ENCODE data around the gene USE1. TPM values are rescaled to one million over a fixed set of nuclear protein-coding genes. Genes with fewer than 3 reads are reported as not detected.

The USE1 gene
- 234 TPM for total RNA-seq

- Histone ChIP-seq H3K9me3 (no peaks in the 10 kb centered on the region), H3K27ac (peak within 1 kb of the TSS; percentile 84 to 88), H3K27me3 (no peaks in the 10 kb centered on the region), H3K4me1 (peaks cover 0 to 17% of the 10 kb centered on the region in 2 donors), H3K36me3 (peaks cover 35 to 46% of the 10 kb centered on the region in 2 donors), H3K4me3 (peak within 1 kb of the TSS; percentile 72 to 74)
- TF ChIP-seq CTCF (IDR thresholded peaks at IDR 0.05): no peak
- DNase-seq (ENCODE audit: low spot score in 2 of 2): peak; percentile 66 to 96
- intact Hi-C loops (cut with DNase I): loop anchor here (1.0 kb wide), 3 partner anchors 11 to 52 kb away; partner anchors contain the start of genes BABAM1 and OCEL1
These were observed at the start of gene USE1 for GRCh38 chr19:17215127-17215971. Gene USE1, plus strand, starts transcription at chr19:17215357. Its CDS starts 49 bp downstream, at chr19:17215406.

GRCh38 chr19:17165715-17166114, 49.4 kb upstream of the USE1 start:
- TF ChIP-seq CTCF (IDR thresholded peaks at IDR 0.05): no peak
- intact Hi-C loops (cut with DNase I): no loop called here
- no peaks in the 10 kb centered on the region for H3K4me1 ChIP-seq

GRCh38 chr19:17170538-17171297, 44.4 kb upstream of the USE1 start:
- DNase-seq (ENCODE audit: low spot score in 2 of 2): no peak
- H3K27ac ChIP-seq: no peak overlapping the region
- no peak overlapping the region for H3K4me3 ChIP-seq
- no peaks in the 10 kb centered on the region for H3K9me3 ChIP-seq
- intact Hi-C loops (cut with DNase I): no loop called here
- H3K4me1 ChIP-seq: no peaks in the 10 kb centered on the region
- no peak for TF ChIP-seq CTCF (IDR thresholded peaks at IDR 0.05)
- H3K27me3 ChIP-seq: no peaks in the 10 kb centered on the region
- peaks cover 91 to 92% of the 10 kb centered on the region in 2 donors for H3K36me3 ChIP-seq

More at GRCh38 chr19:17165715-17166114, 49.4 kb upstream of the USE1 start:
- H3K27me3 ChIP-seq: no peaks in the 10 kb centered on the region
- H3K4me3 ChIP-seq: no peak overlapping the region
- no peak for DNase-seq (ENCODE audit: low spot score in 2 of 2)
- H3K27ac ChIP-seq: no peak overlapping the region
- H3K9me3 ChIP-seq: no peaks in the 10 kb centered on the region
- peaks cover 93 to 94% of the 10 kb centered on the region in 2 donors for H3K36me3 ChIP-seq

GRCh38 chr19:17171874-17172273, 43.3 kb upstream of the USE1 start:
- H3K27ac ChIP-seq: no peak overlapping the region
- TF ChIP-seq CTCF (IDR thresholded peaks at IDR 0.05): no peak
- no peaks in the 10 kb centered on the region for H3K4me1 ChIP-seq
- no peaks in the 10 kb centered on the region for H3K9me3 ChIP-seq
- H3K27me3 ChIP-seq: no peaks in the 10 kb centered on the region
- no peak overlapping the region for H3K4me3 ChIP-seq
- H3K36me3 ChIP-seq: peaks cover 90 to 91% of the 10 kb centered on the region in 2 donors
- intact Hi-C loops (cut with DNase I): no loop called here
- no peak for DNase-seq (ENCODE audit: low spot score in 2 of 2)

GRCh38 chr19:17172624-17173345, 42.4 kb upstream of the USE1 start:
- H3K36me3 ChIP-seq: peaks cover 91 to 93% of the 10 kb centered on the region in 2 donors
- no peak overlapping the region for H3K27ac ChIP-seq
- no peaks in the 10 kb centered on the region for H3K27me3 ChIP-seq
- intact Hi-C loops (cut with DNase I): no loop called here
- H3K4me1 ChIP-seq: no peaks in the 10 kb centered on the region
- H3K9me3 ChIP-seq: no peaks in the 10 kb centered on the region
- no peak for TF ChIP-seq CTCF (IDR thresholded peaks at IDR 0.05)
- no peak overlapping the region for H3K4me3 ChIP-seq
- DNase-seq (ENCODE audit: low spot score in 2 of 2): no peak

Measured in ascending aorta (tissue), 2 donors.